Brain pericyte (primary cell): ENCODE measurements around the gene SETBP1.
"Not testable (repeated sequence)": the region's sequence is repeated elsewhere in the genome, so short reads cannot be mapped to it uniquely, and the experiment has no call there.

Source experiments
- DNase-seq: peaks from one replicate; pipeline ENCODE4 v3.0.0-alpha.2; 2012; ENCODE audit warnings: low read depth, low spot score

The SETBP1 gene

GRCh38 chr18:44704135-44704789 is 23.6 kb downstream of the SETBP1 start:
- no peak for DNase-seq

DNA sequence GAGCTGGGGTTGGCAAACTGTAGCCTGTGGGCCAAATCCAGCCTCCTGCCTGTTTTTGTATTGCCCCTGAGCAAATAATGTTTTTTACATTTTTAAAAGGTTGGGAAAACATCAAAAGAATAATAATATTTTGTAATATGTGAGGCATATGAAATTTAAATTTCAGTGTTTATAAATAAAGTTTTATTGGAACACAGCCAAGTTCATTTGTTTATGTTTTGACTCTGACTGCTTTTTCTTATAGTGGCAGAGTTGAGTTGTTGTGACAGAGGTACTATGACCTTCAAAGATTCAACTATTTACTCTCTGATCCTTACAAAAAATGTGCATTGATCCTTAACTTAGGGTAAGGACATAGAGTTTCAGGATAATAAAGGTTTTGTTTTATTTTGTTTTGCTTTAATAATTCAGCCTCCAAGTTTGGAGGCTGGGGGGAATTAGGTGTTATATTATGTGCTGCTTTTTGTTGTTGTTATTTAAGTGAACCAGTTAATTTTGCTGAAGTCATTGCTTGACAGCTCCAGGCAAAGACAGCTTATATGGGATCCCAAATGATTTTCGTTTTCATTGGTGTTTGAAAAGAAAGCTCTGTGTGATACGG is 24.5 kb downstream of the SETBP1 start:
- no peak for DNase-seq

DNA sequence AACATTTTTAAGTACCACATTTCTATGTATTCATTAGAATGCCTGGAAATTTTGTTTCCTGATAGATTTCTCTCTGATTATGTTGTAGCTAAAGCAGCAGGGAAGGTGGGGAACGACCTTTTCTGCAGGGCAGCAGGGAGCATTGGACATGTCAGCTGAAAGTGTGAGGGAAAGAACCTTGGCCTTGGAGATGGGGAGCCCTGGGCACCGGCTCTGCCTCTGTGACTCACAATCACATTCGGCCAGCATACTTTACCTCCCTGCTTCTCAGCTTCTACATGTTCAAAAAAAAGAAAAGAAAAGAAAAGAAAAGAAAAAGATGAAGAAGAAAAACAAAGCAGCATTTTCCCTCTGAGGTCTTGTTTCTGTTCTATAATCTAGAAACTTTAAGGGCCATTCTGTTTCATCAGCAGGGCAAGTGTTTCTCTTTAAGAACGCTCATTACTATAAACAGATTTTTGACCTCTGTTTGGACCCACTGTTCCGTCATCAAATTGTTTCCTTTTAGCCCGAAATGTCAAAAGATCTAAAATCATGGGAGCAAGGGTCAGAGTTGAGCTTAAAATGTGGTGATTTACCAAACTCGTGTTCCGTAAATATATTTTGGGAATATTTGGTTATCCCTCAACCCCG is 27.9 kb downstream of the SETBP1 start:
- no peak for DNase-seq

DNA sequence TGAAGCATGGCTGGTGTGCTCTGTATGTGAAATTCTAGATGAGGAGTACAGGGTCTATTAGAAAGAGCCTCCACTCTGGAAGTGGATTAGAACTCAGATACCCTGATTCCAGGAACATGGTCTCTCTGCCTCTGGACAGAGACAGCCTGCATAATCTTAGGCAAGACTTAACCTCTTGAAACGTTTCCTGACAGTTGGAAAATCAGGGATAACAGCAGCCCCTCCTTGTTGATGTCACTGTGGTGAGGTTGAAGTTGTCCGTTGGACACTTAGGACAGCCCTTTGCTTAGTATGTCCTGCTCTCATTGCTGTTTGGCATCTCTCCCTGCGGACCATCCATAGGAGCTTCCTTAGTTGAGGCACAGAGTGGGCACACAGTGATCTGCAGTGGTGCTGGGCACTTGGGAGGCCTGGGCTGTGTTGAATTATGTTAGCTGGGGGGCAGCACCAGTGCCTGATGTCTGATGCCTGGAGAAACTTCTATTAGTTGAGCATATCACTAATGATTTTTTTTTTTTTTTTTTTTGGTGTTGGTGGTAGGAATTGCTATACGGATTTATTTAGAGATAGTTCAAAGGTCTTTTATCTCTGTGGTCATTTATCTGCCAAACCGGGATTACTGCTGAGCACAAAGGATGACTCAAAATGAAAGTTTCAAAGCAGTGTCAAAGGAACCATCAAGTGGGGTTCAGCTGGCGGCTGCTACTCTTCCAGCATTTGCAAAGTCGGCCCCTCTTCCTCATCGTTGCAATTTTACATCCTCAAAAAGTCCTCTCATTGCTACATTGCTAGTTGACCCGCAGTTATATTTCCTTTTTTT is 28.8 kb downstream of the SETBP1 start:
- DNase-seq, result no peak

GRCh38 chr18:44710931-44711330 is 30.2 kb downstream of the SETBP1 start:
- DNase-seq, result no peak

DNA sequence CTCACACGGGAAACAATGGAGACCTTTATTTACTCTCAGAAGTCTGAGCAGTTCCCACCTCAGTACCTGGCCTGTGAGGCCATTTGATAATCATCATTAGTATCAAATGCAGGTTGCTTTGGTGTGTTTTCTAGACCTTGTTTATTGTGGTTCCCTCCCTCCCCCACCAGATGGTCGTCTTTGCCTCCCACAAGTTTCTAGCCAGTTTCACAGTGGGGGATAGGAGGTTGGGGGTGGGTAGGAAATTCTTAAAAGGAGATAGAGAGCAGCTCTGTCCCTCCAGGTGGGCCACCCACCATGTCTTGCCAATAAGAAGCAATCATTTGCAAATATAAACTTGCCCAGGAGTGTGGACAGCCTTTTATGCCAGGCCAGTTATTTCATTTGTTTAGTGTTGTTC is 31.3 kb downstream of the SETBP1 start:
- no peak for DNase-seq

DNA sequence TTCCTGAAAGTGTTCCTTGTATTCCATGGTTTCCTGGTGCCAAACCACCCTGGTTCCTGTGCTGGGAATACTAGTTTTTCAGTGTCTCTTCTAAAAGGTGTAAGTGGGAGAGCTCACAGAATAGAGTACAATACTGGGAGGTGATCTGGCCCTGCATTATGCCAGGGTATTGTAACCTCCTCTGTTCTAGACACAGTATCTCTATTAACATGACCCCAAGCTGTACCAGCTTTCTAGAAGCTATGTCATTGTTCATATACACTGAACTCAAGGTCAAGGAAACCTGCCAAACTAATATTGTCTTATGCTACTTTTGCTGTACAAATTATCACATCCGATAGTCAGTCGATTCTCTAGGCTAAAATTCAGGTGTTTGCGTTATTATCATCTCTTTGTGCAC is 32.7 kb downstream of the SETBP1 start:
- no peak for DNase-seq

DNA sequence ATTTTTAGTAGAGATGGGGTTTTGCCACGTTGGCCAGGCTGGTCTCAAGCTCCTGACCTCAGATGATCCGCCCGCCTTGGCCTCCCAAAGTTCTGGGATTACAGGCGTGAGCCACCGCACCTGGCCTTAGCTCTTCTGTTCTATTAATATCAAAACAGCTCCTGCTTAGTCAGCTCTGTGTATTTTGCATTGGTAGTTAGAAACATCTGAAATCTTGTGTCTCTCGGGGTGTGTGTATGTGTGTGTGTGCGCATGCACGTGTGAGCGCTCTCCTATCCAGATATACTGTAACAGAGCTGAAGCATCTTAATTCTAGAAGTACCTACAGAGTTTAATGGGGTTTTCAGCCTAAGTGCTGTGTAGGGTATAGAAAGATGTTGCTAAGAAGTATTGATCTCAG is 33.7 kb downstream of the SETBP1 start:
- no peak for DNase-seq

GRCh38 chr18:44715245-44715644 is 34.6 kb downstream of the SETBP1 start:
- DNase-seq, result no peak

- no peak for DNase-seq
Observed at GRCh38 chr18:44715842-44716241, 35.2 kb downstream of the SETBP1 start.

DNA sequence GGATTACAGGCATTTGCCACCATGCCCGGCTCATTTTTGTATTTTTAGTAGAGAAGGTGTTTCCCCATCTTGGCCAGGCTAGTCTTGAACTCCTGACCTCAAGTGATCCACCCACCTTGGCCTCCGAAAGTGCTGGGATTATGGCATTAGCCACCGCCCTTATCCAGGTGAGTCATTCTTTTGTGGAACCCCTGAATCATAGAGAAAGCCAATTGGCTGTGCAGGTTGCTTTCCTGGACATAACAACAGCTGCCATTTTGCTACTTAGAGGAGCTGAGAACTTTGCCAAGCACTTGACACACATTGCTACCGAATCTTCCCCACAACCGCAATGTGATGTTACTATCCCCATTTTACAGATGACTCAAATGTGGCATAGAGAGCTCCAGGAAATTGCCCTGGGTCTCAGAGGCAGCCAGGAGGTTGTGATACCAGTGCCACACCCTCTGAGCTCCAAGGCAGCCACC is 36.0 kb downstream of the SETBP1 start:
- no peak for DNase-seq

DNA sequence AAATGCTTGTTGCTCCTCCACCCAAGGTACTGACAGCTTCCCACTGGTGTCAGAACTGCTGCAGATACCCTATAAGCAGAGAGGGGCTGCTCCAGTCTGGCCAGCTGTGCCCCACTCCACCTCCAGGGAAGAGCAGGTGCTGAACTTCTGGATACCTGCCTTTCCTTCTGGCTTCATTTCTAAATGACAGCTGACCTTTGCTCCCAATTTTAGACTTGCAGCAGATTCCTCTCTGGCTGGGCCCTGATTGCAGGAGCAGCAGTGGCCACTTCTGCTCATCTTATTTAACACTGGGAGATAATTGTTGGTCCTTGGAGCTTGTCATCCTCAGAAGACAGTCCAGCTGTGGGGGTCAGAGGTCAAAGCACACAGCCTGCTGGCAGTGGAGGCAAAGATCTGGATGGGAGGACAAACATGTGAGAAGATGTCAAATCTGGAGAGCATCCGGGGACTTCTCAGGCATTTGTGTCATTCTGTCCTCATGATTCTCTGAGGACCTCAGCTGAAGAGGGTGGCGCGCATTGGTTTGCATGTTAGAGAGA is 38.9 kb downstream of the SETBP1 start:
- no peak for DNase-seq

DNA sequence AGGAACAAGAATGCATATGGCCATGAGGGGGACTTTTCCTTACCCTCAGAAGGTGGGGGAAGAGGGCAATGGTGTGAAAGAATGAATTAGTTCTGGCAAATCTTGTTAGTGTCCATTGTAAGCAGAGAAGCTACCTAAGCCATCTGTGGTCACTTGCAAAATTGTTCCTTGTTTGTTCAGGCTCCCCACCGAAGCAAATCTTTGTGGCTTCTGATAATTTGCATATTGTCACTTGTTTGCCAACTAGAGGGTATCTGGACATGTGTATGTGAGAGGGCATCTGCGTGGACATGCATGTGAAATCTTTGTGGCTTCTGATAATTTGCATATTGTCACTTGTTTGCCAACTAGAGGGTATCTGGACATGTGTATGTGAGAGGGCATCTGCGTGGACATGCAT is 41.1 kb downstream of the SETBP1 start:
- DNase-seq, result not testable (repeated sequence)

- DNase-seq, result no peak
Observed at GRCh38 chr18:44723411-44723810, 42.7 kb downstream of the SETBP1 start.

GRCh38 chr18:44724105-44724778 is 43.6 kb downstream of the SETBP1 start:
- DNase-seq, result no peak

- DNase-seq, result no peak
Observed at GRCh38 chr18:44725300-44726058, 44.8 kb downstream of the SETBP1 start.

GRCh38 chr18:44726059-44726421 is 45.4 kb downstream of the SETBP1 start:
- no peak for DNase-seq

DNA sequence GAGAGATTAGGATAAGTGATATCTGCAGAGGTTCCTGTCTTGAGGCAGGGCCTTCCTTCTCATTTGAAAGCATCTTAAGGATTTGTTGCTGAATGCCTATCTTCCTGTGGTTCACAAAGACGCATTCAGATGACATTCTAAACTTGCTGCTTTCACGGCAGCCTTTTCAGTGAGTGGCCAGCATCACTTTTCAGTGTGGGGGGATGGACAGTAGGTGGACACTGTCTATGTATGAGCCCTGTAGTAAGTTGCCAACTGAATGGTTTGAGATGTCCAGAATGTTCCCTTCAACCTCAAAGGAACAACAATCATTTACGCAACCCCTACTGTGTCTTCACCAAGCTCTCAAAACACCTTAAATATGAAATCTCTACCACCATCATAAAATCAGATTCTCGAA is 46.6 kb downstream of the SETBP1 start:
- DNase-seq, result no peak

- peak; percentile 69 for DNase-seq
Observed at GRCh38 chr18:44729631-44730101, 49.0 kb downstream of the SETBP1 start.

- no peak for DNase-seq
Observed at GRCh38 chr18:44730803-44731529, 50.3 kb downstream of the SETBP1 start.
